Gastroesophageal sphincter (tissue), 3 donors: ENCODE results near the gene ATG2B.

Experiments
- POLR2A ChIP-seq, 2 donors: fragments of 450-650 bp; IDR thresholded peaks; one replicate each; pipeline ENCODE4 v1.6.1; 2017; ENCODE audit warnings: antibody characterized with exemption in 2 of 2, mild to moderate bottlenecking in 2 of 2, moderate library complexity in 1 of 2
- POLR2AphosphoS5 ChIP-seq: sonication (generic); formaldehyde crosslinking; IDR thresholded peaks from one replicate; pipeline ENCODE4 v1.6.1; 2017; ENCODE audit warnings: antibody characterized with exemption
- TF ChIP-seq, protein P1 (sequence below), 4 experiments: fragments of 200-600 bp in 2 of 4; fragments of 450-650 bp in 2 of 4; sonication (generic) in 1 of 4; IDR thresholded peaks; one replicate each; pipeline ENCODE4 v1.5.1; 2017 to 2019; ENCODE audit warnings: antibody characterized with exemption in 4 of 4, mild to moderate bottlenecking in 2 of 4, moderate library complexity in 2 of 4

DNA sequence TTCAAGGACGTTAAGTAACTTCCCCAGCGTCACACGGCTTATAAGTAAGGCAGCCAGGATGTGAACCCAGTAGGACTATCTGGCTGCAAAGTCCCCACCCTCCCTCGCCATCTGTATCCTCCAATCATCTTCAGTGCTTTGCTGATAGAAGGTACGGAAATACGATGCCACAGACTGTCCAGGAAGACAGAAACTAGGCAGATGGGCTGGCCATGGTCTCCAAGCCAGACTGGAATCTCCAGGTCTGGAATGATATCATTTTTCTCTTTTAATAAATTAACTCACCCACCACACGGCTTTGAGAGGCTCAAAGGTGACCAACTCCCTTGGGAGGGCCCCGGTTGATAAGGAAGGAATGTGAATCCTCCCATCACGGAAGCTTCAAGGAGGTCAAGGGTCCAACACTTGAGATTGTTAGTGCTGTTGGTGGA, 123.4 kb downstream of the ATG2B start:
- TF ChIP-seq, protein P1, sequence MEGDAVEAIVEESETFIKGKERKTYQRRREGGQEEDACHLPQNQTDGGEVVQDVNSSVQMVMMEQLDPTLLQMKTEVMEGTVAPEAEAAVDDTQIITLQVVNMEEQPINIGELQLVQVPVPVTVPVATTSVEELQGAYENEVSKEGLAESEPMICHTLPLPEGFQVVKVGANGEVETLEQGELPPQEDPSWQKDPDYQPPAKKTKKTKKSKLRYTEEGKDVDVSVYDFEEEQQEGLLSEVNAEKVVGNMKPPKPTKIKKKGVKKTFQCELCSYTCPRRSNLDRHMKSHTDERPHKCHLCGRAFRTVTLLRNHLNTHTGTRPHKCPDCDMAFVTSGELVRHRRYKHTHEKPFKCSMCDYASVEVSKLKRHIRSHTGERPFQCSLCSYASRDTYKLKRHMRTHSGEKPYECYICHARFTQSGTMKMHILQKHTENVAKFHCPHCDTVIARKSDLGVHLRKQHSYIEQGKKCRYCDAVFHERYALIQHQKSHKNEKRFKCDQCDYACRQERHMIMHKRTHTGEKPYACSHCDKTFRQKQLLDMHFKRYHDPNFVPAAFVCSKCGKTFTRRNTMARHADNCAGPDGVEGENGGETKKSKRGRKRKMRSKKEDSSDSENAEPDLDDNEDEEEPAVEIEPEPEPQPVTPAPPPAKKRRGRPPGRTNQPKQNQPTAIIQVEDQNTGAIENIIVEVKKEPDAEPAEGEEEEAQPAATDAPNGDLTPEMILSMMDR (IDR thresholded peaks at IDR 0.05), result no peak
- TF ChIP-seq POLR2A (IDR thresholded peaks at IDR 0.05) (no peak), POLR2AphosphoS5 (no peak)
